Heart left ventricle (tissue), 13 donors: ENCODE results near the gene PNPLA2.

ENCODE experiments used
- CTCF ChIP-seq, 12 donors: fragments of 200-600 bp; sonication (generic) in 4 of 12; IDR thresholded peaks; one replicate each; pipeline versions ENCODE4 v1.5.0 to v1.8.0; 2018 to 2022; ENCODE audit warnings: antibody characterized with exemption in 12 of 12, mild to moderate bottlenecking in 5 of 12
- POLR2A ChIP-seq, 2 donors: fragments of 450-650 bp; IDR thresholded peaks; one replicate each; pipeline ENCODE4 v1.6.1; 2017; ENCODE audit warnings: antibody characterized with exemption in 2 of 2, mild to moderate bottlenecking in 2 of 2, moderate library complexity in 2 of 2
- donor health status: ischemic (EF 13 %, LVEDD 7.1; RV severe dilation, severe dysfunction).
- donor health status: DM: no; HTN: yes; CAD: no.
- donor health status: DM: no; HTN: no; CAD: no.
- donor health status: ischemic (EF 25% LVEDD 6.9; RV normal size, moderate dysfunction).
- donor health status: ischemic (EF 25% LVEDD 5.7; RV mildly dilated, moderate dysfunction).
- donor health status: ischemic (EF 35%, LVEDD 5.7; RV mildly dilated, moderate dysfunction).
- donor health status: nonischemic (EF 11% LVEDD 7.7; RV severe dilation, severe dysfunction).
- donor health status: DM: yes; HTN: yes; CAD: no.
- donor health status: PGD.
- donor health status: ischemic (EF 29% LVEDD 5.4; RV normal size, mild dysfunction).
- donor health status: nonischemic (EF 23%, LVEDD 6.1; RV moderate dilation, normal function).

GRCh38 chr11:774873-775592 is 43.7 kb upstream of the PNPLA2 start:
- no peak for TF ChIP-seq CTCF (IDR thresholded peaks at IDR 0.05)
- TF ChIP-seq POLR2A (IDR thresholded peaks at IDR 0.05) = no peak
